ENCODE results near the gene EFNA2.

The EFNA2 gene

GRCh38 chr19:1248786-1249297 lies 36.8 kb upstream of the EFNA2 start:
- peak; percentile 77 to 78 for DNase-seq (ENCODE audit: low read depth in 1 of 2, low spot score in 1 of 2)

GRCh38 chr19:1249298-1249989 lies 36.2 kb upstream of the EFNA2 start:
- DNase-seq (ENCODE audit: low read depth in 1 of 2, low spot score in 1 of 2) = peak; percentile 94 to 96

GRCh38 chr19:1249990-1250436 lies 35.7 kb upstream of the EFNA2 start:
- no peak for DNase-seq (ENCODE audit: low read depth in 1 of 2, low spot score in 1 of 2)

- no peak for DNase-seq (ENCODE audit: low read depth in 1 of 2, low spot score in 1 of 2)
These were observed 35.0 kb upstream of the EFNA2 start for GRCh38 chr19:1250437-1251260.

- peak in 1 of 2 donors; percentile 47 for DNase-seq (ENCODE audit: low read depth in 1 of 2, low spot score in 1 of 2)
These were observed 34.1 kb upstream of the EFNA2 start for GRCh38 chr19:1251330-1252220.

- DNase-seq (ENCODE audit: low read depth in 1 of 2, low spot score in 1 of 2) = peak in 1 of 2 donors; percentile 47
These were observed 33.4 kb upstream of the EFNA2 start for GRCh38 chr19:1252221-1252820.

- peak in 1 of 2 donors; percentile 58 for DNase-seq (ENCODE audit: low read depth in 1 of 2, low spot score in 1 of 2)
These were observed 32.7 kb upstream of the EFNA2 start for GRCh38 chr19:1252821-1253513.

GRCh38 chr19:1253514-1254080 lies 32.1 kb upstream of the EFNA2 start:
- DNase-seq (ENCODE audit: low read depth in 1 of 2, low spot score in 1 of 2) = no peak

- no peak for DNase-seq (ENCODE audit: low read depth in 1 of 2, low spot score in 1 of 2)
These were observed 31.6 kb upstream of the EFNA2 start for GRCh38 chr19:1254081-1254527.

GRCh38 chr19:1254530-1255185 lies 31.0 kb upstream of the EFNA2 start:
- DNase-seq (ENCODE audit: low read depth in 1 of 2, low spot score in 1 of 2) = no peak

- DNase-seq (ENCODE audit: low read depth in 1 of 2, low spot score in 1 of 2) = no peak
These were observed 30.2 kb upstream of the EFNA2 start for GRCh38 chr19:1255186-1256161.

- no peak for DNase-seq (ENCODE audit: low read depth in 1 of 2, low spot score in 1 of 2)
These were observed 28.8 kb upstream of the EFNA2 start for GRCh38 chr19:1256646-1257474.

GRCh38 chr19:1257475-1258162 lies 28.1 kb upstream of the EFNA2 start:
- no peak for DNase-seq (ENCODE audit: low read depth in 1 of 2, low spot score in 1 of 2)

- DNase-seq (ENCODE audit: low read depth in 1 of 2, low spot score in 1 of 2) = no peak
These were observed 27.5 kb upstream of the EFNA2 start for GRCh38 chr19:1258163-1258492.

- DNase-seq (ENCODE audit: low read depth in 1 of 2, low spot score in 1 of 2) = no peak
These were observed 26.9 kb upstream of the EFNA2 start for GRCh38 chr19:1258707-1259205.

GRCh38 chr19:1259206-1259875 lies 26.3 kb upstream of the EFNA2 start:
- peak in 1 of 2 donors; percentile 54 for DNase-seq (ENCODE audit: low read depth in 1 of 2, low spot score in 1 of 2)
